ENCODE results near the gene TPM1. TPM values are rescaled to one million over a fixed set of nuclear protein-coding genes. Genes with fewer than 3 reads are reported as not detected.

Gene TPM1
- total and polyA plus RNA-seq, 2 of the 4 experiments (the other 2 are of a cell fraction): 661 to 1,623 TPM

DNA sequence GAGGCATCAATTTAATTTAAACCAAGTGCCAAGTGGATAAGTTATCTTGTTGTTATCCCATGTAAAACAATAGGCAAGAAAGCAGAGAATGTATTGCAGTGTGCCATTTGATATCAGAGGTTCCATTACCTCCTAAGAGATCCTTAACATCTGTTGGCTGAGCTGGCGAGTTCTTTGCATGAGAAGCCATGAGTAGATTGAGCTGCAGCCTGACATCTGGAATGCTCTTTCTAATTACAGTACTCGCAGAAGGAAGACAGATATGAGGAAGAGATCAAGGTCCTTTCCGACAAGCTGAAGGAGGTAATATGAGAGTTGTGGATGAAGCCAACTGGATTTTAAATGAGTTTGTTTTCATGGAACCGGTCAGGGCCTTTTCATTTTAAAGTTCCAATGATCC is 19.4 kb downstream of the TPM1 start:
- Histone ChIP-seq H4K8ac (ENCODE audit: low read depth in 2 of 2, low read length in 2 of 2) (no peak overlapping the region; a peak in 1 of 4 replicates), H3K14ac (replicated peaks; ENCODE audit: low read depth, low read length) (peak overlapping the region; percentile 22; the same call in 1 of the 2 replicates), H3K36me3 (ENCODE audit: control insufficient read depth, insufficient read depth, low read length) (peaks cover 72% of the 10 kb centered on the region), H2BK120ac (ENCODE audit: low read depth, low read length) (no peak overlapping the region), H3K9ac (ENCODE audit: low read depth, low read length) (no peak overlapping the region), H3K4me1 (ENCODE audit: control insufficient read depth, insufficient read depth, low read length) (peaks cover 28% of the 10 kb centered on the region), H4K20me1 (ENCODE audit: insufficient read depth, low read length) (peaks cover 85% of the 10 kb centered on the region), H3K18ac (ENCODE audit: low read depth, low read length) (no peak overlapping the region; the same call in 1 of the 2 replicates), H3K27ac (ENCODE audit: insufficient read depth, low read length) (no peak overlapping the region), H3K4ac (ENCODE audit: low read depth, low read length) (no peak overlapping the region), H3K4me2 (ENCODE audit: low read depth, low read length) (no peak overlapping the region), H2AK9ac (replicated peaks; ENCODE audit: low read depth, low read length, poor library complexity) (no peak overlapping the region), H4K91ac (ENCODE audit: insufficient read depth, low read depth, low read length) (no peak overlapping the region), H2BK5ac (ENCODE audit: low read depth, low read length, poor library complexity, severe bottlenecking) (peak overlapping the region; percentile 64), H3K9me3 (ENCODE audit: control insufficient read depth, insufficient read depth, low read length) (no peaks in the 10 kb centered on the region), H3K4me3 (ENCODE audit: insufficient read depth, low read depth, low read length) (no peak overlapping the region), H3K79me1 (ENCODE audit: low read depth in 1 of 2, low read length in 2 of 2) (peaks cover 32 to 84% of the 10 kb centered on the region in 2 experiments), H3K56ac (ENCODE audit: extremely low read depth, insufficient read depth, low read length) (no peak overlapping the region), H2BK20ac (ENCODE audit: low read depth, low read length) (no peak overlapping the region), H3K27me3 (ENCODE audit: control insufficient read depth, insufficient read depth, low read length) (no peaks in the 10 kb centered on the region), H3K23ac (ENCODE audit: low read depth, low read length) (peak overlapping the region; percentile 28; the same call in 1 of the 2 replicates), H4K5ac (ENCODE audit: low read depth, low read length) (peak overlapping the region; percentile 3; the same call in 1 of the 2 replicates), H2BK15ac (ENCODE audit: low read depth, low read length) (no peak overlapping the region), H2AK5ac (ENCODE audit: low read depth, low read length) (no peak overlapping the region), H3K9me1 (ENCODE audit: insufficient read depth, low read length) (peaks cover 24% of the 10 kb centered on the region), H2AFZ (replicated peaks; ENCODE audit: low read length, poor library complexity) (no peak overlapping the region)
- in situ Hi-C loops (cut with MboI; ENCODE audit: low sequenced_read_pairs) (no loop called here), intact Hi-C loops (cut with micrococcal nuclease) (no loop called here), dilution Hi-C loops (cut with HindIII; ENCODE audit: low sequenced_read_pairs, unreplicated experiment) (no loop called here)
- ChIA-PET POLR2A (ENCODE audit: unreplicated experiment) (no interaction called here), CTCF (no interaction called here)
- no CpG with 5 or more reads among the region's 4 CpGs for WGBS, 2 experiments (ENCODE audit: extremely low coverage in 2 of 2, insufficient read length in 1 of 2)
- DNase-seq (peak; percentile 65), ATAC-seq (ENCODE audit: low read depth) (no peak; the same call in 1 of the 2 replicates)
- no TSS peak for BruUV-seq (replicated peaks)
- TF ChIP-seq FOS (IDR thresholded peaks at IDR 0.05; ENCODE audit: low read depth, low read length) (no peak), MXI1 (IDR thresholded peaks at IDR 0.05; ENCODE audit: borderline replicate concordance, low read depth, low read length) (no peak), SMC3 (IDR thresholded peaks at IDR 0.05; ENCODE audit: low read depth, low read length) (no peak), MAZ (IDR thresholded peaks at IDR 0.05; ENCODE audit: borderline replicate concordance, low read depth, low read length) (no peak), BHLHE40 (IDR thresholded peaks at IDR 0.05; ENCODE audit: low read depth, low read length) (no peak), CTCF (conservative IDR thresholded peaks at IDR 0.05; ENCODE audit: low read depth, low read length) (no peak), CHD1 (IDR thresholded peaks at IDR 0.05; ENCODE audit: low read depth, low read length) (no peak), MAFK (IDR thresholded peaks at IDR 0.05; ENCODE audit: low read depth, low read length) (no peak), CEBPB (IDR thresholded peaks at IDR 0.05; ENCODE audit: low read depth, low read length) (no peak), ELK1 (IDR thresholded peaks at IDR 0.05; ENCODE audit: borderline replicate concordance, low read depth, low read length) (no peak), NFE2L2 (IDR thresholded peaks at IDR 0.05; ENCODE audit: low read depth, low read length) (no peak), RFX5 (IDR thresholded peaks at IDR 0.05; ENCODE audit: low read depth, low read length) (no peak), RCOR1 (IDR thresholded peaks at IDR 0.05; ENCODE audit: insufficient replicate concordance, low read length) (no peak), POLR2A (IDR thresholded peaks at IDR 0.05; ENCODE audit: low read depth, low read length) (no peak), RAD21 (IDR thresholded peaks at IDR 0.05; ENCODE audit: low read length) (no peak), USF2 (IDR thresholded peaks at IDR 0.05; ENCODE audit: low read depth, low read length) (no peak)
